GM12891 (cell line): ENCODE results near the gene GALNT13.

Experiments
- POLR2A ChIP-seq: IDR thresholded peaks from 2 replicates; pipeline ENCODE4 v1.6.1; 2011; ENCODE audit warnings: low read depth, low read length, control low read depth
- POLR2AphosphoS5 ChIP-seq: IDR thresholded peaks from 2 replicates; pipeline ENCODE4 v1.6.1; 2011; ENCODE audit warnings: low read depth, low read length, control low read depth
- POU2F2 ChIP-seq: IDR thresholded peaks from 2 replicates; pipeline ENCODE4 v1.6.1; 2011; ENCODE audit warnings: low read depth, mild to moderate bottlenecking, control low read depth, low read length, moderate library complexity
- SPI1 ChIP-seq: IDR thresholded peaks from 2 replicates; pipeline ENCODE4 v1.6.1; 2011; ENCODE audit warnings: low read depth, low read length, control low read depth
- TAF1 ChIP-seq: IDR thresholded peaks from 2 replicates; pipeline ENCODE4 v1.6.1; 2011; ENCODE audit warnings: low read depth, low read length, control low read depth

- TF ChIP-seq POLR2A (no peak), TAF1 (no peak), POLR2AphosphoS5 (no peak), SPI1 (no peak), POU2F2 (no peak)
Observed at GRCh38 chr2:154306266-154306970, 434.7 kb downstream of the GALNT13 start.
